Coronary artery (tissue), 2 donors: ENCODE data around the gene SART1.
A peak's percentile ranks its signal among the peaks of the same experiment; 100 is the strongest.

ENCODE experiments used
- DNase-seq: peaks from one replicate; pipeline ENCODE4 v3.0.0-alpha.2; 2017; ENCODE audit warnings: low spot score
- H3K27ac ChIP-seq, 2 donors: fragments of 200-600 bp; sonication (generic); one replicate each; pipeline ENCODE4 v1.5.1; 2016 to 2019
- H3K4me3 ChIP-seq: fragments of 200-600 bp; sonication (generic); 2 replicates; pipeline ENCODE4 v1.5.1; 2016; ENCODE audit warnings: mild to moderate bottlenecking, moderate library complexity
- CTCF ChIP-seq: fragments of 200-600 bp; sonication (generic); IDR thresholded peaks from one replicate; pipeline ENCODE4 v1.5.1; 2019; ENCODE audit warnings: antibody characterized with exemption

The SART1 gene

GRCh38 chr11:66014804-66015453 lies 53.4 kb downstream of the SART1 start:
- Histone ChIP-seq H3K4me3 (no peak overlapping the region), H3K27ac (peak overlapping the region; percentile 68 to 94)
- DNase-seq, result no peak
- no peak for TF ChIP-seq CTCF

GRCh38 chr11:66015454-66015881 lies 53.9 kb downstream of the SART1 start:
- peak; percentile 92 for DNase-seq
- H3K27ac ChIP-seq, result peak overlapping the region; percentile 68 to 94
- H3K4me3 ChIP-seq, result peak overlapping the region; percentile 47
- no peak for TF ChIP-seq CTCF

DNA sequence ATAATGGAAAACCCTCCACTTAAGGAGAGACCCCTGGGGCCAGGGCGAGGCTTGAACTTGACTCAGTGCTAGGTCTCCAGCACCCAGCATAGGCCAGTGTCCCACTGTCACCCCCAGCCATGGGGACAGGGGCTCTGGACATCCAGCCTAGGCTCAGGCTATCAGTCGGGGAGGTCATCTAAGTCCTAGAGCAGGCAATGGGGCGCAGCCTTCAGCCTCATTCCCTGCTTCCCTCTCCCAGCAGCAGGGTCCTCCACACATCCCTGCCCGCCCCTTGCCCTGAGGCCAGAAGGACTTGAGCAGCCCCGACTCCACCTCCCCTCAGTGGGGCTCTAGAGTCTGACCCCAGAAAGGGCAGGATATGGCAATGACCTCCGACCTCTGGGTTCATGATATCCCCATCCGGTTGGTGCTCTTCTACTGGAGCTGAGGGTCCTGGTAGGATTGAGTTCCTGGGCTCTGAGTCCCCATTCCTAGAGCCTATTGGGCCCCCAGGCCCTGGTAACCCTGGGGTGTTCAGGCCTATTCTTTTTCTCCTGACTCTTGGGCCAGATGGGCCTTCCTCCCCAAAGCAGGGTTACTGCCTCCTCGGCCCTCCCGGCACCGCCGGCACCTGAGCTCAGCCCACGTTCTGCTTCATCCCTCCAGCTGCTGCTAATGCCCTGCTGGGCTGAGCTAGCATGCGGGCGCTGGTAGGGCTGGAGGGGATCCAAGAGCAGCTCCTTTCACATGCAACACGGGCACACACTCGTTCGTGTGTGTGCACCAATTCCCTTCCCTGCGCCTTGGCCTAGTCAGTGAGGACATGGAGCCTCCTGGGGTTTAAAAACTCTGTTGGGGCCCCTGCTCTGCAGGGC lies 54.6 kb downstream of the SART1 start:
- Histone ChIP-seq H3K4me3 (peak overlapping the region; percentile 47), H3K27ac (peak overlapping the region; percentile 68 to 94)
- DNase-seq, result no peak
- no peak for TF ChIP-seq CTCF

DNA sequence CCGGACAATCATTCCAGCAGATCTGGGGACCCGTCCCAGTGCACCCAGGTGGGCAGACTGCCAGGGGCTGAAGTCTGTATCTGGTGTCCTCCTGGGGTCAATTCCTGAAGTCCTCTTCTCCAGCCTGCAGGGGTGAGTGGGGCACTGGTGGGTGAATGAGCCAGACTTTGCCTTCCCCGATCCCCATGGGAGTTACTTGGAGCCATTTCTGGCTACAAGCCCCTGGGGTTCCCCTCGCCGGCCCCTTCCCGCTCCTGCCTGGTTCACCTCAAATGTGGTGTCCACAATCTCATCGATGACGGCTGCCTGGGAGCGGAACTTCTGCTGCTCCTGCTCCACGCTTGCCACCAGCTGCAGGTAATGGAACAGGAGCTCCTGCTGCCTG lies 55.3 kb downstream of the SART1 start:
- no peak for DNase-seq
- Histone ChIP-seq H3K27ac (peak overlapping the region; percentile 68 to 94), H3K4me3 (no peak overlapping the region)
- TF ChIP-seq CTCF, result no peak

DNA sequence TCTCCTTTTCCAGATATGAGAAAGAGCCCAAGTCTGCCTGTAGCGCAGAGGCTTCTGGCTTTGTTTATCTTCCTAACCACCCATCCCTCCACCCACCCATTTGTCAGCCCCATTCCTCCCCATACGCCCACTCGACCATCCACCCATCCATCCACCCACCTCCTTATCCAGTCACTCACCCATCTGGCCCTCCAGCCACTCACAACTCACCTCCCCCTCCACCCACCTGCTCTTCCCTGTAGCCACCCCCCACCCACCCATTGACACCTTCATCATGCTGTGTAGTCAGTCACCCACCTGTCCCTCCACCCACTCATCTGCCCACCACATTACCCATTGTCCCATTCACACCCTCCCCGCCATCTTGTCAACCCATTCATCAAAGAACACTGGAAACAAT lies 55.8 kb downstream of the SART1 start:
- DNase-seq, result no peak
- Histone ChIP-seq H3K27ac (no peak overlapping the region), H3K4me3 (no peak overlapping the region)
- TF ChIP-seq CTCF, result no peak

GRCh38 chr11:66020212-66020611 lies 58.7 kb downstream of the SART1 start:
- H3K27ac ChIP-seq, result no peak overlapping the region
- no peak for TF ChIP-seq CTCF
- DNase-seq, result no peak
- H3K4me3 ChIP-seq, result no peak overlapping the region
